ENCODE results near the gene PPIP5K2.

PPIP5K2 gene

GRCh38 chr5:103119070-103119764 lies 884 bp upstream of the PPIP5K2 start:
- H3K4me3 ChIP-seq (ENCODE audit: low read depth in 1 of 5, low read length in 5 of 5): peak overlapping the region; percentile 94 to 100 (median 99)
- H3K36me3 ChIP-seq (ENCODE audit: control insufficient read depth in 5 of 5, insufficient read depth in 5 of 5, low read length in 5 of 5): no peaks in the 10 kb centered on the region
- H3K9me3 ChIP-seq (ENCODE audit: control insufficient read depth in 5 of 5, low read length in 5 of 5): no peaks in the 10 kb centered on the region
- H3K27me3 ChIP-seq (ENCODE audit: control insufficient read depth in 5 of 5, insufficient read depth in 4 of 5, low read length in 5 of 5): no peaks in the 10 kb centered on the region
- peaks cover 0 to 32% (median 26%) of the 10 kb centered on the region in 5 donors for H3K4me1 ChIP-seq (ENCODE audit: control insufficient read depth in 5 of 5, insufficient read depth in 5 of 5, low read length in 5 of 5)
- peak overlapping the region; percentile 84 to 96 (median 94) for H3K9ac ChIP-seq (ENCODE audit: low read length in 5 of 5)
- H3K27ac ChIP-seq (ENCODE audit: low read depth, low read length): peak overlapping the region; percentile 95

DNA sequence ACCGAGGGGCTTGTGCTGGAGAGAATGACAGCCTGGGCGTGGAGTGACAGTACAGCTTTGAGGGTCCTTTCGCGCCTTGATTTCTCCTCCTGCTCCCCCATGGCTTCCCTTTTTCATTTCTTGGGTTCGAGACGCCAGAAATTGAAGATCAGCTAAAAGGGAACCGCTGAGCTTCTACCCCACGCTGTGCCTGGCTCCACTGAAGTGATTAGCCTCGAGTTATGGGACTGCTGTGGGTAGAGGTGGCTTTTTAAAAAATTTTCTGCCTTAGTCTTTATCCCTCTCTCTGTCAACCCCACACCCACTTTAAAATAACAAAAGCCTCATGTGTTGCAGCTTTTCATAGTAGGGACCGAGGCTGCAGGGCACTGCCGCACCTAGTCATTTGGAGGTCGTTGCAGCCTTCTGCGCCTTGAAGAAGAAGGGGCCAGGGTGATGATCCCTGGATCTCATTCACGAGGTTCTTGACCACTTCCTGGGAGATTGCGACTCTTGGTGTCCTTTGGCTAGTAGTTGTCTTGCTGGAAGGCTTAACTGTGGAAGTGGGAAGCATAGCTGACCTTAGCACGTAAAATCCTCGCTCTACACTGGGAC lies 603 bp downstream of the PPIP5K2 start:
- Histone ChIP-seq H3K4me1 (ENCODE audit: control insufficient read depth in 5 of 5, insufficient read depth in 5 of 5, low read length in 5 of 5) (peaks cover 0 to 32% (median 26%) of the 10 kb centered on the region in 5 donors), H3K9ac (ENCODE audit: low read length in 5 of 5) (peak overlapping the region; percentile 84 to 96 (median 92)), H3K36me3 (ENCODE audit: control insufficient read depth in 5 of 5, insufficient read depth in 5 of 5, low read length in 5 of 5) (no peaks in the 10 kb centered on the region), H3K27ac (ENCODE audit: low read depth, low read length) (peak overlapping the region; percentile 95), H3K4me3 (ENCODE audit: low read depth in 1 of 5, low read length in 5 of 5) (peak overlapping the region; percentile 94 to 100 (median 99)), H3K27me3 (ENCODE audit: control insufficient read depth in 5 of 5, insufficient read depth in 4 of 5, low read length in 5 of 5) (no peaks in the 10 kb centered on the region), H3K9me3 (ENCODE audit: control insufficient read depth in 5 of 5, low read length in 5 of 5) (no peaks in the 10 kb centered on the region)

GRCh38 chr5:103122242-103122641 lies 2.1 kb downstream of the PPIP5K2 start:
- Histone ChIP-seq H3K9ac (ENCODE audit: low read length in 5 of 5) (no peak overlapping the region), H3K36me3 (ENCODE audit: control insufficient read depth in 5 of 5, insufficient read depth in 5 of 5, low read length in 5 of 5) (no peaks in the 10 kb centered on the region), H3K27ac (ENCODE audit: low read depth, low read length) (no peak overlapping the region), H3K4me1 (ENCODE audit: control insufficient read depth in 5 of 5, insufficient read depth in 5 of 5, low read length in 5 of 5) (peaks cover 0 to 32% (median 26%) of the 10 kb centered on the region in 5 donors), H3K9me3 (ENCODE audit: control insufficient read depth in 5 of 5, low read length in 5 of 5) (no peaks in the 10 kb centered on the region), H3K27me3 (ENCODE audit: control insufficient read depth in 5 of 5, insufficient read depth in 4 of 5, low read length in 5 of 5) (no peaks in the 10 kb centered on the region), H3K4me3 (ENCODE audit: low read depth in 1 of 5, low read length in 5 of 5) (no peak overlapping the region)

DNA sequence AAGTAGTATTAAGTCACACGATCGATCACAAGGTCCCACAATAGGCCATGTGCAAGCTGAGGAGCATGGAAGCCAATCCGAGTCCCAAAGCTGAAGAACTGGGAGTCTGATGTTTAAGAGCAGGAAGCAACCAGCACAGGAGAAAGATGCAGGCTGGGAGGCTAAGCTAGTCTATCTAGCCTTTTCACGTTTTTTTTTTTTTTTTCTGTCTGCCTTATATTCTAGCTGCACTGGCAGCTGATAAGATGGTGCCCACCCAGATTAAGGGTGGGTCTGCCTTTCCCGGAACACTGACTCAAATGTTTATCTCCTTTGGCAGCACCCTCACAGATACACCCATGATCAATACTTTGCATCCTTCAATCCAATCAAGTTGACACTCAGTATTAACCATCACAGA lies 6.5 kb downstream of the PPIP5K2 start:
- H3K4me1 ChIP-seq (ENCODE audit: control insufficient read depth in 5 of 5, insufficient read depth in 5 of 5, low read length in 5 of 5): peaks cover 0 to 5% (median 4%) of the 10 kb centered on the region in 5 donors
- H3K4me3 ChIP-seq (ENCODE audit: low read depth in 1 of 5, low read length in 5 of 5): no peak overlapping the region
- no peaks in the 10 kb centered on the region for H3K9me3 ChIP-seq (ENCODE audit: control insufficient read depth in 5 of 5, low read length in 5 of 5)
- H3K27me3 ChIP-seq (ENCODE audit: control insufficient read depth in 5 of 5, insufficient read depth in 4 of 5, low read length in 5 of 5): no peaks in the 10 kb centered on the region
- H3K9ac ChIP-seq (ENCODE audit: low read length in 5 of 5): no peak overlapping the region
- no peak overlapping the region for H3K27ac ChIP-seq (ENCODE audit: low read depth, low read length)
- H3K36me3 ChIP-seq (ENCODE audit: control insufficient read depth in 5 of 5, insufficient read depth in 5 of 5, low read length in 5 of 5): peaks cover 0 to 5% (median 0%) of the 10 kb centered on the region in 5 donors

DNA sequence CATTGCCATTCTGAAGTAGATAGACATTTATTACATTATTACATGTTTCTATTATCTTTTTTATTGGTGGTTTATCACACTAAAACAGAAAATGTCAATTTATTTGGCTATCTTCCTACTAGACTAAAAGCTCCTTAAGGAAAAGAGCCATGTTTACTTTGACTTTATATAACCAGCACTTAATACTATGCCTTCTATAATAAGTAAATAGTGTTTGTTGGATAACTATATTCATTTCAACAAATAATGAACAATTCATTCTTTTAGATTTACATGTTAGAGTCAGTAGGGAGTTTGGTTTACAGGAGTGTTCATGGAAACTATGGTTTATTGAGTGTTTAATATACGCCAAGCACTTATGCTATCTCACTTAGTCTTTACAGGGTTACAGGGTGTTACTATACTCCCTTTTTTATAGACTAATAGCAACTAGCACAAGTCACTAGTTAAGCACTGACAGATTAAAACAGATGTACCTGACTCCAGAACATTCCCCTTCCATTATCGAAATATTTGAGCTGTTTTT lies 7.3 kb downstream of the PPIP5K2 start:
- Histone ChIP-seq H3K27me3 (ENCODE audit: control insufficient read depth in 5 of 5, insufficient read depth in 4 of 5, low read length in 5 of 5) (no peaks in the 10 kb centered on the region), H3K36me3 (ENCODE audit: control insufficient read depth in 5 of 5, insufficient read depth in 5 of 5, low read length in 5 of 5) (peaks cover 0 to 5% (median 0%) of the 10 kb centered on the region in 5 donors), H3K27ac (ENCODE audit: low read depth, low read length) (no peak overlapping the region), H3K4me3 (ENCODE audit: low read depth in 1 of 5, low read length in 5 of 5) (no peak overlapping the region), H3K4me1 (ENCODE audit: control insufficient read depth in 5 of 5, insufficient read depth in 5 of 5, low read length in 5 of 5) (no peaks in the 10 kb centered on the region), H3K9me3 (ENCODE audit: control insufficient read depth in 5 of 5, low read length in 5 of 5) (no peaks in the 10 kb centered on the region), H3K9ac (ENCODE audit: low read length in 5 of 5) (no peak overlapping the region)

DNA sequence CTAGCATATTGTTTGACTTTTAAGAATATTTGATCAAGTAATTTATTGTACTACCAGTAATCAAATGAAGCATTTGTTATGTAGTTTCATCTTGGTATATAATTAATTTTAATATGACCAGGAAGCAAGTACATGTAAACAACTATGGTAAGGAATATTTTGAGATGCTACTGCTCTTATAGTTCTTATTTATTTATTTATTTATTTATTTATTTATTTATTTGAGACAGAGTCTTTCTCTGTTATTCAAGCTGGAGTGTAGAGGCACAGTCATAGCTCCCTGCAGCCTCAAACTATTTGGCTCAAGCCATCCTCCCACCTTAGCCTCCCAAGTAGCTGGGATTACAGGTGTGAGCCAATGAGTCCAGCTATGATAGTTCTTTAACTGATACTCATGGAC lies 8.1 kb downstream of the PPIP5K2 start:
- Histone ChIP-seq H3K27ac (ENCODE audit: low read depth, low read length) (no peak overlapping the region), H3K4me3 (ENCODE audit: low read depth in 1 of 5, low read length in 5 of 5) (no peak overlapping the region), H3K9me3 (ENCODE audit: control insufficient read depth in 5 of 5, low read length in 5 of 5) (no peaks in the 10 kb centered on the region), H3K9ac (ENCODE audit: low read length in 5 of 5) (no peak overlapping the region), H3K4me1 (ENCODE audit: control insufficient read depth in 5 of 5, insufficient read depth in 5 of 5, low read length in 5 of 5) (no peaks in the 10 kb centered on the region), H3K27me3 (ENCODE audit: control insufficient read depth in 5 of 5, insufficient read depth in 4 of 5, low read length in 5 of 5) (no peaks in the 10 kb centered on the region), H3K36me3 (ENCODE audit: control insufficient read depth in 5 of 5, insufficient read depth in 5 of 5, low read length in 5 of 5) (peaks cover 0 to 5% (median 0%) of the 10 kb centered on the region in 5 donors)

- peaks cover 0 to 5% (median 2%) of the 10 kb centered on the region in 5 donors for H3K36me3 ChIP-seq (ENCODE audit: control insufficient read depth in 5 of 5, insufficient read depth in 5 of 5, low read length in 5 of 5)
- H3K9ac ChIP-seq (ENCODE audit: low read length in 5 of 5): no peak overlapping the region
- no peaks in the 10 kb centered on the region for H3K4me1 ChIP-seq (ENCODE audit: control insufficient read depth in 5 of 5, insufficient read depth in 5 of 5, low read length in 5 of 5)
- H3K9me3 ChIP-seq (ENCODE audit: control insufficient read depth in 5 of 5, low read length in 5 of 5): no peaks in the 10 kb centered on the region
- no peak overlapping the region for H3K4me3 ChIP-seq (ENCODE audit: low read depth in 1 of 5, low read length in 5 of 5)
- H3K27ac ChIP-seq (ENCODE audit: low read depth, low read length): no peak overlapping the region
- H3K27me3 ChIP-seq (ENCODE audit: control insufficient read depth in 5 of 5, insufficient read depth in 4 of 5, low read length in 5 of 5): no peaks in the 10 kb centered on the region
Observed at GRCh38 chr5:103132684-103133083, 12.6 kb downstream of the PPIP5K2 start.

DNA sequence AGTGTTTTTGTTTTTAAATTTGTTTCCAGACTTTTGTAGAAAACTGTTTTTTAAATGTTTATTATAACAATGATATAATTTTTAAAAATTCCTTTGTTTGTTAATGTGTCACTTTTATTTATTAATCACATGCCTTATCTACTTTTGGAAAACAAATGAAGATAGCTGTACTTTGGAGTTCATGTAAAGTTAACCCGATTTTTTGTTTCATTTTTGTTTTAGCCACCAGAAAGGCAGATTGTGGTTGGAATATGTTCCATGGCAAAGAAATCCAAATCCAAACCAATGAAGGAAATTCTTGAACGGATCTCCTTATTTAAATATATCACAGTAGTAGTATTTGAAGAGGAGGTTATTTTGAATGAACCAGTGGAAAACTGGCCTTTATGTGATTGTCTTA lies 13.1 kb downstream of the PPIP5K2 start:
- H3K27me3 ChIP-seq (ENCODE audit: control insufficient read depth in 5 of 5, insufficient read depth in 4 of 5, low read length in 5 of 5): no peaks in the 10 kb centered on the region
- no peak overlapping the region for H3K4me3 ChIP-seq (ENCODE audit: low read depth in 1 of 5, low read length in 5 of 5)

GRCh38 chr5:103135461-103135860 lies 15.4 kb downstream of the PPIP5K2 start:
- H3K9ac ChIP-seq (ENCODE audit: low read length in 5 of 5): no peak overlapping the region
- no peaks in the 10 kb centered on the region for H3K9me3 ChIP-seq (ENCODE audit: control insufficient read depth in 5 of 5, low read length in 5 of 5)
- H3K27ac ChIP-seq (ENCODE audit: low read depth, low read length): no peak overlapping the region
- H3K4me3 ChIP-seq (ENCODE audit: low read depth in 1 of 5, low read length in 5 of 5): no peak overlapping the region
- H3K36me3 ChIP-seq (ENCODE audit: control insufficient read depth in 5 of 5, insufficient read depth in 5 of 5, low read length in 5 of 5): peaks cover 3 to 11% (median 6%) of the 10 kb centered on the region in 5 donors
- no peaks in the 10 kb centered on the region for H3K27me3 ChIP-seq (ENCODE audit: control insufficient read depth in 5 of 5, insufficient read depth in 4 of 5, low read length in 5 of 5)
- no peaks in the 10 kb centered on the region for H3K4me1 ChIP-seq (ENCODE audit: control insufficient read depth in 5 of 5, insufficient read depth in 5 of 5, low read length in 5 of 5)

More for the DNA sequence above, 13.1 kb downstream of the PPIP5K2 start:
- Histone ChIP-seq H3K4me1 (ENCODE audit: control insufficient read depth in 5 of 5, insufficient read depth in 5 of 5, low read length in 5 of 5) (no peaks in the 10 kb centered on the region), H3K36me3 (ENCODE audit: control insufficient read depth in 5 of 5, insufficient read depth in 5 of 5, low read length in 5 of 5) (peaks cover 0 to 5% (median 2%) of the 10 kb centered on the region in 5 donors), H3K9ac (ENCODE audit: low read length in 5 of 5) (no peak overlapping the region), H3K9me3 (ENCODE audit: control insufficient read depth in 5 of 5, low read length in 5 of 5) (no peaks in the 10 kb centered on the region), H3K27ac (ENCODE audit: low read depth, low read length) (no peak overlapping the region)

GRCh38 chr5:103138202-103138690 lies 18.1 kb downstream of the PPIP5K2 start:
- no peaks in the 10 kb centered on the region for H3K27me3 ChIP-seq (ENCODE audit: control insufficient read depth in 5 of 5, insufficient read depth in 4 of 5, low read length in 5 of 5)
- no peak overlapping the region for H3K27ac ChIP-seq (ENCODE audit: low read depth, low read length)
- no peak overlapping the region for H3K4me3 ChIP-seq (ENCODE audit: low read depth in 1 of 5, low read length in 5 of 5)
- H3K9ac ChIP-seq (ENCODE audit: low read length in 5 of 5): no peak overlapping the region
- H3K36me3 ChIP-seq (ENCODE audit: control insufficient read depth in 5 of 5, insufficient read depth in 5 of 5, low read length in 5 of 5): peaks cover 3 to 16% (median 8%) of the 10 kb centered on the region in 5 donors
- H3K9me3 ChIP-seq (ENCODE audit: control insufficient read depth in 5 of 5, low read length in 5 of 5): no peaks in the 10 kb centered on the region
- H3K4me1 ChIP-seq (ENCODE audit: control insufficient read depth in 5 of 5, insufficient read depth in 5 of 5, low read length in 5 of 5): no peaks in the 10 kb centered on the region
